GM18502 (cell line): ENCODE data around the gene RCOR2.

Experiments
- ATAC-seq: cut with Tn5 transposase; IDR thresholded peaks from one replicate; pipeline ENCODE4 v1.9.1; 2021; ENCODE audit warnings: mild to moderate bottlenecking; ENCODE audit not compliant: unreplicated experiment, poor library complexity

Gene RCOR2

GRCh38 chr11:63929616-63930015 lies 12.7 kb upstream of the RCOR2 start:
- no peak for ATAC-seq

DNA sequence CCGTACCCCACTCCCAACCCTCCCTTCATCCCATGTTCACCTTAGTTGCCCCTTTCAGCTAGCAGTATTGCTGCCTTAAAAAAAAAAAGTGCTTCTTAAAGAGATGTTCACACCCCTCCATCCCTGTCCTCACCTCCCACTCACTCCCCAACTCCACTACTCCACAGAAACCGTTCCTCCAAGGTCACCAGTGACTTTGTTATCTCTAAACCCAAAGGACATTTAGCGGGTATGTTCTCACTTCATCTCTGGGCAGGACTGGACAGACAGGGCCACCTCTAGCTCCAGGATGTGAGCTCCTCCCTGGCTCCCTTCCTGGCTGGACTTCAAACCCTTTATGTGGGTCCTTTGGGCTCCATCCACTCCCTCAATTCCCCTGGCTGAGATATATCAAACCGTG lies 6.4 kb upstream of the RCOR2 start:
- ATAC-seq, result no peak

DNA sequence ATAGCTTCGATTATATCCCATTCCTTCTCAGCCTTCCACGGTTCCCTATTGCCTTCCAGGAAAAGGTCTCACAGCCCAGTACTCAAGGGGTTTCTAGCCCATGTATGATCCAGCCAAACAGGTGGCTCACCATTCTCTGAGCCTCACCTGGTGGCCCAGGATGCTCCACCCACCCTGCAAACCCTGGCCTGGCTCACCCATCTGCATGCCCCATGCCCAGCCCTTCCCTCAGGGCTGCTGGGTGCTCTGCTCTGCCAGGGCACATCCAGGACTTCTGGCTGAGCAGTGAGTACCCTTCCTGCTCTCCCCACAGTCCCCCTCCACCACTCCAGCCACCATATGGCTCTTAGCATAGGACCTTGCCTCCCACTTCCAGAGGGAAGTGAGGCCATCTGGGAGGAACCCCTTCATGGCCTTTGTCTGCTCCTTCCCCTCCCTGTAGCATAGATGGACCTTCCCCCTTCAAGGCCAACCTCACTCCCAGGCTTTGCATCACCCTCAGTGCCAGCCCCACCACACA lies 5.8 kb upstream of the RCOR2 start:
- no peak for ATAC-seq

- no peak for ATAC-seq
These were observed 4.0 kb upstream of the RCOR2 start for GRCh38 chr11:63920939-63921417.

DNA sequence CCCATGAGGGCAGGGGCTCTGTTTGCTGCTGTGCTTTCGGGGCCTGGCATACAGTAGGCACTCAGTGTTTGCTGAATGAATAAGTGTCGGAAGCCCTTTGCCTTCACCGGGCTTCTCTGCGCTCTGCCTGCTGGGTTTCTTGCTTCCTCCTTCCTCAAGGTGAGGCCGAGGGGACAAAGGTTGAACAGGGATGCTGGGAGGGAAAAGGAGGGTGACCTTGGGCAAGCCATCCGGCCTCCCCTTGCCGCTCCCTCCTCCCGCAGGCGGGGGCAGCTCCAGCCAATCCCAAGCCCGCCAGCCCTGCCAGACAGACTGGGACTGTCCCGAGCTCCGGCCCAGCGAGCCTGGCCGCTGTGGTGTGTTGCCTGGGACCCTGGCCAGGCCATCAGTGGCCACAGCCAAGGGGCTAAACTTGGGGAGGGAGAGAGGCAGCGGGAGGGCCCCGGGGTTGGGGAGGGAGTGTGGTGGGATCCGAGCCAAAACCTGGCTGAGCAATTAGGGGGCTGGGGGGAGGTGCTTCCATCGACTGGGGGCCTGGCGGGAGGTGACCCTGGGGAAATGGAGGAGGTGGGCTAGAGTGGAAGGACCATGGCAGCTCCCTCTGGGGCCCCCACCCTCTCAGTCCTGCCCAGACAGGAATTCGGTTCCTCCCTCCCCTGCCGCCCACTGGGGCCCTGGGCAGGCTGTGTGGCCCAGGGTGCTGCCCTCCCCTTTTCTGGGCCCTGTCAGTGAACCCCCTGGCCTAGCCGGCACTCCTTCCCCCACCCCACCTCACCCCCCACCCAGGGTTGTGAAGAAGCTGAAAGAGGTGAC lies 3.4 kb upstream of the RCOR2 start:
- ATAC-seq, result no peak

DNA sequence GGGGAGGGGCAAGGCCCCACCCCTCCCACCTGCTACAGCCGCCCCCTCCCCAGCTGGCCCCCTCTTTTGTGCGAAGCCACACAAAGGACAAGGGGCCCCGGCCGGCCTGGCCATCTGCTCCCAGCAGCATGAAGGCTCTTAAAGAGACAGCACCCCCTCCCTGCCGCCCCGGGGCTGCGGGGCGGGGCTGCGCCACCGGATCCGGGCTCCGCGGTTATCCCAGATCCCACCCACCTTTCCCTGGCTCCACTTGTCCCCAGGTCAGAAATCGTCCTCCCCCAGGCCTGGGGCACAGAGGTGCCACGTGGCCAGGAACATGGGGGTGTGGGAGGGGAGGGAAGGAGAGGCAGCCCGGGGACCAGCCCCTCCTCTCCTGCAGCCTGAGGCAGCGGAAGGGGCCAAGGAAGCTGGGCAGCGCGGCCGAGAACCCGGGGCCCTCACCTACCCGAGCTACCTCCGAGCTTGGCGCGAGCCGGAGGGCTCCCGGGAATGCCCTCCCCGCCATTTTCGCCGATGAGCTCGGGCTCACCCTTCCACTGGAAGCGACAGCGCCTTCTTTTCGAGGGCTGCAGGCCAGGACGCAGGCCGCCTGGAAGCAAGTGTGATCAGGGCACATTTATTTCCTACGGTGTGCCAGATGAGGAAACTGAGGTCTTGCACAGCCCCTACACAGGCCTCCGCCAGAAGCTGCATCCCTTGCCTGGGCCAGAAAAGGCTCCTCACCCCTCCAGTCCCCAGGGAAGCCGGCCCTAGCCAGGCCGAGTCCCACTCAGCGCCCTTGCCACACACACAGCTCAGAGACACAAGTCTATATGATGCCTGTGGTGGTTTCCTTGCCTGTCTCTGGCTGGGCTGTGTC lies 2.5 kb upstream of the RCOR2 start:
- no peak for ATAC-seq

DNA sequence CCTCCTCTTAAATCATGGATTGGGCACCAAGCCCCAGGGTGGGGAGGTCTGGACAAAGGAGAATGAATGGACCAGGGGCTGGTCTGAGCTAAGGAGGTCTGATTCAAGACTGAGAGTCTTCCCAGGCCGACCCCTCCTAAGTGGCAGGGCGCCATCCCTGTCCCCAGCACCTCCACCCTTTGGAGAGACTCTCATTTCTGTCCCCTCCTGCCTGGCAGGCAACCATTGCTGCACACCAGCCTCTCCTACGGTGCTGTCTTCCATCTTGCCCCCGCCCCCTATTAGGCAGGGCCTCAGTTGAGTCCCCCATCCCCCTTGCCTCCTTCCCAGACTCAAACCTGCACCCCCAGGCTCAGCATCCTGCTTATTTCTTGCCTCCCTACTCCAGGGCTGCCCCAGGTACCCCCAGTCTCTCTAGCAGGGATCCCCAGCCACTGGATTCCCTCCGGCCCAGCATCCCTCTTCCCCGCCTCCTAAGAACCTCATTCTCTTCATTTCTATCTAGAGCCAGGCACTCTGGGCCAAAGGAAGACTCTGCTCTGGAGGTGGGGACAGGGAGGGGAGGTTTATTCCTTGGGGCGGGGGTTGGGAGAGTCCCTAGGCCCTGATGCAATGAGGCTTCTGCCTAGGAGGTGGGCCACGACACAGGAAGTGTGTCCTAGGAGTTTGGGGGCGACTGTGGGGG lies 1.7 kb upstream of the RCOR2 start:
- ATAC-seq, result no peak

GRCh38 chr11:63917692-63918506 lies 935 bp upstream of the RCOR2 start:
- no peak for ATAC-seq

DNA sequence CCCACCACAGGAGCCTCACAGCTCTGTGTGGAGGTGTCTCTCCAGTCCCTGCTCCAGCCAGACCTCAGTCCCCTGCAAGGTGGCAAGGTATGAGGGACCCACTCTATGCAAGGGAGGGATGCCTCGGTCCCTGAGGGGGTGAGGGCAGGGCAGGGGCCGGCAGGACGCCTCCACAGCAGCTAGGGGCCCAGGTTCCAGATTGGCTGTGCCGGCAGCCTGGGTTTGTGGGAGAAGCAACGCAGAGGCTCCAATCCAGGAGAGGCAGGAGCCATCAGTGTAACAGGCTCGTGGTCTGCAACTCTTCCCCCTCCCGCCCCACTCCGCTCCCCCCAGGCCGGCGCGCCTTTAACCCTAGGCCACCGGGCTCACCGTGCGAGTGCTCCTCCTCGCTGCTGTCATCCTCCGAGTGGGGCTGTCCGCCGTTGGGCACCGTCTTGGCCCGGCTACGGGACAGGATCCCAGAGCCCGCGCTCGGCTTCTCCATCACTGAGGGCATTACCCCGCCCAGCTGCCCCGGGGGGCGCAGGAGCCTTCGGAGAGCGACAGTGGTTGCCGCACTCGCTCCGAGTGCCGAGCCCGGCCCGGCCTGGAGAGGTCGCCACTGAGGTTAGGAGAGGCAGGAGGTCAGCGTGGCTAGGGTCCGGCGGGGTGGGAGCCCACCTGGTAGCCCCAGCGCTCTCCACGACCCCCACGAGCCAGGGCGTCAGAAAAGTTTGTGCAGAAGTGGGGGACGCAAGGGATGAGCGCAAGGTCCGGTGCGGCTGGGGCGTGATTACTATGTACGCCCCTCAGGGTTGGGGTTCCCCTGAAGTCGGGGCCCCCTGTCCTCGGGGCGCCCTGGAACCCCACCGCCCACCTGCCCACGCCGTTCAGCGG lies 765 bp downstream of the RCOR2 start:
- no peak for ATAC-seq

DNA sequence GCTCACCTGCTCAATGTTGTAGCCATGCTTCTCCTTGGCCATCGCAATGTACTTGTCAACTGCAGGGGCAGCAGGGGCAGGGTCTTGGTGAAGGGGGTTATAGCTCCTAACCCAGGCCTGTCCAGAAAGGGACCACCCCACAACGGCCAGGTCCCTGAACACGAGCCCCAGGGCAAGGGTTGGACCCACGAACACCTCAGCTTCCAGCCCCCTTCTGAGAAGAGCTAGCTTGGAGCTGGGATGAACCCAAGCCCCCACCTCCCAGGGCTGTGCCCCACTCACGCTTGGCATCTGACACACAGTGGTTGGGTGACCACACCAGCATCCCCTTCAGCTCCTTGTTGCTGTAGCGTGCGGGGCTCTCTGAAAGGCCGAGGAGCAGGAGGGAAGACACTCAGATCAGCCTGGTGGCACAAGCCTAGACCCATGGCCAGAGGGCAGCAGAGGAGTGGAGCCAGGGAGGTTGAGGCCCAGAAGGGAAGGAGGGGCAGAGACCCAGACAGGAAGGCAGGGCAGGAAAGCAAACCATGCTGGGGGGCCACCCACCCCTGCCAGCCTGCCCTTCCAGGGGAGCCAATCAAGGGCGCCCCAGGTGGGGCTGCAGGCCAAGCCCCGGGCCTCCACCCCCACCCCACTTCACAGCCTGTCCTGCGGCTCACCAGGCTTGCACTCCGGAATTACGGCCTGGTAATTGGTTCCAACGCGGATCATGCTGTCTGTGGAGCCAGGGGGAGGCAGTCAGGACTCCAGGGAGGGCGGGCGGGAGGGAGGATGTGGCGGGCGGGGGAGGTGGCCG lies 1.9 kb downstream of the RCOR2 start:
- ATAC-seq, result no peak

DNA sequence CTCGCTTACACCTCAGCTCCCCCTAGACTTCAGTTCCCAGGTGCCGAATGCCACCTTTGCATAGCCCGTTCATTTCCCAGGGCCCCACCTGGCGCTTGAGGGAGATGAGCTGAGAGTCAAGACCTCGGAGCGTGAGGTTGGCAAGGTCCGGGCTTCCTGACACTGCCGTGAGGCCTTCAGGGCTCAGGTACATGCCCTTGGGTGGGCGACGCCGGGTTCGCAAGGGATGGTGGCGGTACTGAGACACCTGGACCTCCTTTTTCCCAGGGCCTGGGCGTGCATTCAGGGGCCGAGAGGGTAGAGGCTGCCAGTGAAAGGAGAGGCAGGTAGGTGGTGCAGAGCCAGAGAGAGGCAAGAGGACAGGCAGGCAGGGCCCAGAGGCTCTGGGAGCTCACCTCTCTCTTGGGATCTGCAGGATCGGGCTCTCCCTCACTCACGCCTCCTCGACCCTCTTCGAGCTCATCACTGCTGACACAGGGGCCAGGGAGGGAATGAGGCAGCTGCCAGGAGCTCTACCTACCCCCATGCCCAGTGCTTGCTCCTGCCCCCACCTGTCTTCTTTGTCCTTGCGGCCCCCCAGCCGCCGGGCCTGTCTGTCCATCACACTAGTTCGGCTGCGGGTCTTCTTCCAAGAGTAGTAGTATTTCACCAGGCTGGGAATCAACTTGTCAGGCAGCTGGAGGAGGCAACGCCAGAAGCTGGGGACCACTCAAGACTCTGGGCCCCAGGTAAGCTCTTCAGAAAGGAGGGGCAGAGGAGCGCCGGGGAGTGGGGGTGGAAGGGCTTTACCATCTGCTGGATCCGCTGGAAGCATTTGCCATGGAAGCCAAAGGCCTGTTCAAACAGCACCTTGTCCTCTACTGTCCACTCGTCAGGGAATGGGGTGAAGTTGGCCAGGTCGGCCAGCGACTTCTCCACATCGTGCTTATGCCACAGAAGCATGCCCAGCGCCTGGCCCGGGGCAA lies 2.8 kb downstream of the RCOR2 start:
- ATAC-seq, result no peak

DNA sequence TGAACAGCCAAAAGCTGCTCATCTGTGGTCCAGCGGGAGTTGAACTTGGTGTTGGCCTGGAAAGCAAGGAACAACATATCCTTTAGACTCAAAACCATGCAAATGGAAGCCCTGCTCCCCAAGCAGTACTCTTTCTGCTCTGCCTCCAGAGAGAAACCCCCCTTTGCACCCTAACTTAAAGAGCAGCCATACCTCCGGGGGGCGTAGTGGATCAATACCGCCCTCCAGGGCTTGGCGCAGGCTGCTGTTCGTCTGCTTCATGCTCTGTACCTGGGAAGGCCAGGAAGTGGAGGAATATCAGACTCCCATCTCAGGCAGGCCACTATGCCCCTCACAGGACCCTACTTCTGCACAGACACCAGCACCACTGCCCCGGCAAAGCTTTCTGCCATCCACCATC lies 4.3 kb downstream of the RCOR2 start:
- ATAC-seq, result no peak

DNA sequence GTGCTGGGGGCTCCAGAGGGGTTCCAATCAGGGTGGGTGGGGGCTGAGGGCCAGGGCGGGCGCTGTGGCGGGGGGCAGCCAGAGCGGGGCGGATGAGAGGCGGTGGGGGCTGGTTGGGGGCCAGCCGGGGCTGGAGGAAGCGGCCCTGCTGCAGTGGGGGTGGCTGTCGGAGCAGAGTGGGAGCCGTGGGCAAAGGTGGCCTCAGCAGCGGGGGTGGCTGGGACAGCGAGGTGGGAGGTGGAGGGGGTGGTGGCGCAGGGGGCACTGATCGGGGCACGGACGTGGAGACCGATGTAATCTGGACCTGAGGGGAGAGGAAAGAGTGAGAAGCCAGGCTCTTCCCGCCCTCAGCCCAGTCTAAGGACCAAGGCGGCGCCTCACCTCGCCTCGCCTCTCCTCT lies 5.1 kb downstream of the RCOR2 start:
- ATAC-seq, result no peak

GRCh38 chr11:63911440-63911839 lies 5.5 kb downstream of the RCOR2 start:
- no peak for ATAC-seq

GRCh38 chr11:63910675-63911074 lies 6.3 kb downstream of the RCOR2 start:
- ATAC-seq, result no peak

GRCh38 chr11:63909591-63910506 lies 7.1 kb downstream of the RCOR2 start:
- no peak for ATAC-seq
